Limb (tissue), 2 donors: ENCODE measurements around the gene CYB561.

ENCODE experiments used
- DNase-seq, 2 donors: peaks; one replicate each; pipeline ENCODE4 v3.0.0-alpha.2; 2016; ENCODE audit errors: extremely low spot score in 2 of 2

Gene CYB561

DNA sequence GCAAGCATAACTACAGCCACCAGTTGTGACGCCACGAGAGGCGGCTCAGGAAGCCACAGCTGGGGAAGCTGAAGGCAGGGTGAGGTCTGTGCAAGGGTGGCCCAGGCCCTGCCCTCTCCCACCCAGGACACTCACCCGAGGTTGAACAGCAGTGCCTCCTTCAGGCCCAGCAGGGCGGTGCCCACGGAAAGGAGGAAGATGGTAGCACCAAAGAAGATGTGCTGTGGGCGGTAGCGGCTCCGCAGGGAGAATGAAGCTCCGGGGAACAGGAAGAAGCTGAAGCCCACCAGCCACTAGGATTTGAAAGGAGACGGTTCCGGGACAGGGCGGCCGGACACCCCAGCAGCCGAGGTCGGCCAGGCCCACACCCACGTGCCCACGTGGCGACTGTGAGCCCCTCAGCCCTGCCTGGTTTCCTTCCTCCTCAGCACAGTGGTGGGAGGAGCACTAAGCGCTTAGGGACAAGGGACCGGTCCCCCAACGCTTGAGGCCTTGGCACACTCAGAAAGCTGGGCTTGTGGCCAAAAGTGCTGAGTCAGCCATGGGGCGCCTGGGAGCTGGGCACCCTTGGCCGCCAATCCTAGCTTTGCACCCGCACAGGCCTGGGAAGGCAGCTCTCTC is 11.0 kb downstream of the CYB561 start:
- no peak for DNase-seq

GRCh38 chr17:63433746-63434591 is 12.1 kb downstream of the CYB561 start:
- no peak for DNase-seq

DNA sequence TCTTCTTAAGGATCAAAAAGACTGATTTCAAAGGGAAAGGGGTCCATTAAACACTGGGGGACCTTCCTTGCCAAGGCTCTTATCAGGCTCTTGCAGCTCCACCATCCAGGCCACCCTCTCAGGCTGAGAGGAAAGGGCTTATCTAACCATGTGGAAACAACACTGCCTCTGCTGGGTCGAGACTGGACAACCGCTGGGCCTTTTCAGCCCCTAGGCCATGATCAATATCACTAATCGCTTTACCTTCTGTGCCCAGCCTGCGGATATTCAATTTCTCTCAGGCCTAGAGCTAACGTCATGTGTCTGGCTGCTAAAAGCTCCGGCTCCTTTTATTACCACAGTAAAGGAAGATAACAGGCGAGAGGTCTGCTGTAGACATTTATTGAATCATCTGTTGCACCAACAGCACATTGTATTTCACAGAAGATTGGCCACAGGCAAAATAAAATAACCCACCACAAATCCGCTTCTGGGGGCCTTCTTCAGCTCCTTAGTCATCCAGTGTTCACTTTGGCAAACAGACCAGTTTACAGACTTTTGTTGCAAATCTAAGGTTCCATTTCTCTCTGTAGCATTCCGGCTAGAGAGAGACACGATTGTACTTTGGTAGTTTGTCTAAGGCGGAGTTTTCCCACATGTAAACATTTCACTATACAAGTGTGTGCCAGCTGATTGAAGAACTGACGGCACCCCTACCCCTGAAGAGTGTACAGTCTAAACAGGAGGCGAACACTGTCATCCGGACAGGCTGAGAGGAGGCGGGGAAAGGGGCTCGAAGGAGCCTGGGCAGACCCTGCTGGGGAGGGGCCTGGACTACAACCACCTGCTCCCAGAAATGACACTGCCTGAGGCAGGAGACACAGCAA is 13.9 kb downstream of the CYB561 start:
- no peak for DNase-seq

- no peak for DNase-seq
Observed at GRCh38 chr17:63431618-63431938, 14.5 kb downstream of the CYB561 start.

DNA sequence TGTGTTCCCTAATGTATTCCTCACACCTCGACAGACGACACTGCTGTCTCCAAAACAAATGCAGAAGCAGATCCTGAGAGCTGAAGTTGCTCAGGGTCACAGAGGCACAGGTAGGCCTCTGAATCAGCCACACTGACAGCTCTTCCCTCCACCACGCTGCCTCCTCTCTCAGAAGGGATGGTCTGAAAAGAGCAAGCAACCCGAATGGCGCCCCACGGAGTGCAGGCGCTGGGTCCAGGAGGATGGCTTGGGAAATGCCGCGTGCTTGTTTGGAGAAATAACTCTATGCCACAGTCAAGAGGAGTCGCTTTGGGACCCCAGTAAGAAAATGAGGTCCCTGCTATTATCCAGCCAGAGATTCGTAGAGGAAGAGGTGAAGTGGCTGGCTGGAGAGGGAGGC is 15.9 kb downstream of the CYB561 start:
- no peak for DNase-seq

- DNase-seq: no peak
Observed at GRCh38 chr17:63429766-63430165, 16.3 kb downstream of the CYB561 start.

- DNase-seq: no peak
Observed at GRCh38 chr17:63426917-63427308, 19.2 kb downstream of the CYB561 start.

GRCh38 chr17:63426041-63426916 is 19.8 kb downstream of the CYB561 start:
- DNase-seq: no peak

DNA sequence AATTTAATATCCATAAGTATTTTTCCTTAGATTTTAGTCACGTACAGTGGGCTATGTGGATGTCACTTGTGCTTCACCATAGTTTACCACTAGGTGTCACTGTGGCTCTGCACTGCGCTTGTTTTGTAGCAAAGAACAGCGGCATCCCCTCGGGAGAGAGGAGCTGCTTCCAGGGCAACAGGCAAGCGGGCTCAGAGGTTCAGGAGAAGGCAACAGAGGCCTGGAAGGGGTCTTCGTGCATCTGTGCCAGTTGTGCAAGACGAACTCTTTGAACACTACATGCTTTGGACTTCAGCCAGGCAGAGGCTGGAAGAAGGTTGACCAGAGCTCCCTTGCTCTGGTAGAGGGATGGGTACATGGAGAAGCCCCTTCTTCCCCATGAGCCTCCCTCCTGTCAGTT is 20.6 kb downstream of the CYB561 start:
- DNase-seq: peak; percentile 85 to 86

DNA sequence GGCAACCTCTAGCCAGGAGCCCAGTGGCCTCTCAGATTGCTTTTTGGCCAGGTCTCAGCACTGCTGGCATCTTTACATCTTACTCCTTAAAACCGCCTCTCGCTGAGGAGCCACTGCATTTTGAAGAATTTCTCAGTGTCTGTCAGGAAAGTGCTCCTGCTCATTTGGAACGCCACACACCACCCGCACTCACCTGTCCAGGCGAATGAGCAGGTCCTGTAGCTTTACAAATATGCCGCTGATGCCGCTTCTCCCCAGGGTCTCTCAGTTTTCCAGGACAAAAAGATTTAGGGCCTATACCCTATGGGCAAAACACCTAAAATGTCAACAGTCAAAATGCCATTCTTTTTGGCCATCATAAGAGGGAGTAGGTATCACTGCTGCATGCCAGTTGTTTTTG is 22.1 kb downstream of the CYB561 start:
- no peak for DNase-seq

GRCh38 chr17:63423251-63423950 is 22.7 kb downstream of the CYB561 start:
- DNase-seq: no peak

GRCh38 chr17:63421681-63422645 is 24.1 kb downstream of the CYB561 start:
- DNase-seq: no peak

- no peak for DNase-seq
Observed at GRCh38 chr17:63420868-63421680, 25.0 kb downstream of the CYB561 start.

DNA sequence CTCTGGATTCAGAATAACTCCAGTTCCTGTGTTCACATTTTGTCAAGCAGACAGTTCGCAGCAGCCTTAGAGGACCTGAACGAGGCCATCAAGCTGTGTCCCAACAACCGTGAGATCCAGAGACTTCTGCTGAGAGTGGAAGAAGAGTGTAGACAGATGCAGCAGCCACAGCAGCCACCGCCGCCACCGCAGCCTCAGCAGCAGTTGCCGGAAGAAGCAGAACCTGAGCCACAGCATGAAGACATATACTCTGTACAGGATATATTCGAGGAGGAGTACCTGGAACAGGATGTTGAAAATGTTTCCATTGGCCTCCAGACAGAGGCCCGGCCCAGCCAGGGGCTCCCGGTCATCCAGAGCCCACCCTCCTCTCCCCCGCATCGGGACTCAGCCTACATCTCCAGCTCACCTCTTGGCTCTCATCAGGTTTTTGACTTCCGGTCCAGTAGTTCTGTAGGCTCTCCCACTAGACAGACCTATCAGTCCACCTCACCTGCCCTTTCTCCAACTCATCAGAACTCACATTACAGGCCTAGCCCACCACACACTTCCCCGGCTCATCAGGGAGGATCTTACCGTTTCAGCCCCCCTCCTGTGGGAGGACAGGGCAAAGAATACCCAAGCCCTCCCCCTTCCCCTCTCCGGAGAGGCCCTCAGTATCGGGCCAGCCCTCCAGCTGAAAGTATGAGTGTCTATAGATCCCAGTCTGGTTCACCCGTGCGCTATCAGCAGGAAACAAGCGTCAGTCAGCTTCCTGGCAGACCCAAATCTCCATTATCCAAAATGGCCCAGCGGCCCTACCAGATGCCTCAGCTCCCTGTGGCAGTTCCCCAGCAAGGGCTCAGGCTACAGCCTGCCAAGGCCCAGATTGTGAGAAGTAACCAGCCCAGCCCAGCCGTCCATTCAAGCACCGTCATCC is 25.9 kb downstream of the CYB561 start:
- DNase-seq: no peak

GRCh38 chr17:63419398-63419797 is 26.7 kb downstream of the CYB561 start:
- no peak for DNase-seq

- no peak for DNase-seq
Observed at GRCh38 chr17:63418540-63418939, 27.6 kb downstream of the CYB561 start.

DNA sequence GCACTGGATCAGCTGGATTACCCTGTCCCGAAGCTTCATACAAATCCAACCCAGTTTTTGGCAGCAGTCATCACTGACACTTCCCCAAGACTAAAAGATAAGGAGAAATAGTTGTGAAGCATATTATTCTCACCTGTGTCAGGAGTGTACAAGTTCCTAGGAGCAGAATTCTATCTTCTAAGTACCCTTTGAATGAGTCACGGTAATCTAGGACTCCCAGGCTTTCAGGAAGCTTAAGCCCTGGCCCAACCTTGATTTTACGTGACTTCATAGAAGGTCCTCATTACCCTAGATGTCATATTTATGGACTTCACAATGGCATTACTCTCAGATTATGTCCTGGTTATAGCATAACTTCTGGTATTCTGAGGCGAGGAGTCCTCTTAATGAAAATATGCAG is 31.9 kb downstream of the CYB561 start:
- DNase-seq: no peak

DNA sequence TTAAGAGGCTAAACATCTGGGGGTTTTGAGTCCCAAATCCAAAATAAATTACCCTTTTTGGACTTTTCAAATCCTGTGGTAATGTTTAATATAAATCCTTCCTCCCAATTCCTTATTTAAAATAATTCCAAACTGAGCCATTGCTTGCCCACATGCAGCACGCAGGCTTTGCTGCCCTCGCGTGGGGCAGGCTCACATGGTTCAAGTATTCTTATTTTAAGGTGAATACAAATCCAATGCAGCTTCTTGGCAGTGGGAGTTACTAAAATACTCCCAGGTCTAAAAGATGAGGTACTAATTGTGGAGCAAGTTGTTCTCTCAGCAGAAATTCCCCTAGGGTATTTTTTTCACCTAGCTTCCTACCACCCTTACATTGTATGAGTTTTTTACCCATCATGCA is 33.0 kb downstream of the CYB561 start:
- no peak for DNase-seq
